Activated CD4-positive, alpha-beta T cell treated with anti-CD3 and anti-CD28 coated beads for 24 hours (primary cell): ENCODE data around the gene KCND3.

Experiments
- DNase-seq, 2 donors: peaks; one replicate each; pipeline ENCODE4 v3.0.0-alpha.2; 2020; ENCODE audit warnings: low read depth in 2 of 2

Gene KCND3

DNA sequence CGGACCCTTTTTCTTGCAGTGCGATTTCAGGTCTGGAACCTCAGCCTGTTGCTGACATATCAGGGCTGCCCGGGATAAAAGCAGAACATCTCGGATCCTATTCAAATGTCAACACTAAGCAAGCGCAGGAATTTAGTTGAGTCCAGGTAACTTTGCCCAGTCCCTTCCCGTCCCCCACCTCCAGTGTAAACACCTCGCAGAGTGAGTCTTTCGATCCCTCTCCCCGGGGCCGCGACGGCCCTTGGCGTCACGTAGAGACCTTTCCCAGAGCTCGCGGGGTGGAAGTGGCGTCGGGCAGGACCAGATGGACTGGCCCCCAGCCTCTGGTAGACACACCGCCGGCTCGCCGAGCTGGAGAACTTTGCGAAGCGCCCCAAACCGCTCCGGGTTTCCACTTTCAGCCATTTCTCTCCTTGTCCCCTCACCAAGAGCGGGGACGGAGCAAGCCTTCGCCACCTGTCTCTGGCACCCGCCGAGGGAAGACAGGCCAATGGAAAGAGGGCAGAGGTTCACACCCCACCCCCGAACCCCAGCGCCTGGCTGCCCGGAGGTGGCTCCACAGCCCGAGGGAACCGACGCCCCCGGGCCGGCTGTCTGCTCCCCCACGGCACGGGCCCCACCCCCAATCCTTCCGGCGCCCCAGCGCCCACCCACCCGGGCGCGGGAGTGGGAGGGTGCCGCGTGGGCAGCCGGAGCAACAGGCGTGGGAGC, 570 bp downstream of the KCND3 start:
- no peak for DNase-seq

DNA sequence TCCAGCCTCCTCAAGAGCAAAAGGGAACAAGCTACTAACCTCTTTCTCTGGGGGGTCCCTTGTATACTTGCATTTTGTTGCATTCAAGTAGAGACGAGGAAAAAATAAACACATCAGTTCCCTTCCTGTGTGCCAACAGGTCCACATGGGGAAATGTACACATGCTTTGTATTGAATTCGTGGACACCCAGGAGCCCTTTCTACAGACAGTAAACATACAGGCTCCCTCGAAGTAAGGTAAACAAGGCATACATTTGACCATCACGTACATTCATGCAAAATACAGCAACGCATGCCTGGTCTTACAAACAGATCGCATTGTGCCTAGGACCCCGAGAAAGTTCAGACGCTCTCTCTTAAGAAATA, 1.1 kb downstream of the KCND3 start:
- no peak for DNase-seq

DNA sequence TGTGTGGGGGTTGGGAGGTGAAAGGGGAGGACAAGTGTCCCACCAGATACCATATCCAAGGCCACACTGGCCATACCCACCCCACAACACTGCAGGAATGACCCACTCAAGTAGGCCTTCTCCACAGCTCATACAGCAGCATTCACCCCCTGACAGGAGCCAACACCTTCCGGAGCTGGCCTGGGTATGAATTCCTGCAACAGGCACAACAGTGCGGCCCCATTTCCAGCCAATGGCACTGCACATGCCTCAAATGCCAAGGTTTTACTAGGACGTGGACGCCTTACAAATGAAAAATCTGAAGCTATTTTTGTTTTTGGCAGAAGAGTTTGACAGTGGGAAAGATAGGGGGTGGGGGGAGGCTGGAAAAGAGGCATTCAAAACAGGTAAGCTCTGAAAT, 2.0 kb downstream of the KCND3 start:
- no peak for DNase-seq

GRCh38 chr1:111983500-111983899, 6.0 kb downstream of the KCND3 start:
- no peak for DNase-seq

GRCh38 chr1:111982428-111982827, 7.0 kb downstream of the KCND3 start:
- no peak for DNase-seq

DNA sequence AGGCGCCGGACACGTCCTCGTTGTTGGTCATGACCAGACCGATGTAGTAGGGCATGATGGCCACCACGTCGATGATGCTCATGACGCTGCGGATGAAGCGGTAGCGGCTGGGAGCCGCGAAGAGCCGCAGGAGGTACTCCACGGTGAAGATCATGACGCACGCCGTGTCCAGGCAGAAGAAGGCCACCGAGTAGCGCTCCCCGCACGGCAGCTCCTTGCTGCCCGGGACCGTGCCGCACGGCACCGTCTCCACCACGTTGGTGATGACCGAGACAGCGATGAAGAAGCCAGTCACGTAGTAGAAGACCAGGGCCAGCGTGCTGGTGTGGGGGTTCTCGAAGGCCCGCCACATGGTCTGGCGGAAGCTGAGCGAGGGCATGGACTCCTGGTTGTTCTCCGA, 7.6 kb downstream of the KCND3 start:
- no peak for DNase-seq

GRCh38 chr1:111981090-111981489, 8.4 kb downstream of the KCND3 start:
- DNase-seq: no peak

DNA sequence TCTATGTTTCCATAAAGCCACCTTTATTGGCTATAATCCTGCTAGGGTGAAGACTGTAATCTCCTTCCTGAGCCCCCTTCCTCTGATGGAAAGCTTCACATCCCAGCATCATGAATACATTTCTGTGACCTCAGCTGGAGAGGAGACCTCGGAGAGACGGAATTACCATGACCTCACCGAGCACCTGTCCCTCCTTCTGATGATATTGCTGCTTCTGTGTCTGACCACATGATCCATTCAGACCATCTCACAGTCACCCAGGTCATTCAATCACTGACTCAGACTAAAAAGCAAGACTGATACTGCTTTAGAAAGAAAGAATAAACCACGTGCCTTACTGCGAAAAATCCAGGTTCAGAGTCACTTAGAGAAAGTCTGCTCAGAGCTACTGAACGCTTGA, 8.8 kb downstream of the KCND3 start:
- no peak for DNase-seq

DNA sequence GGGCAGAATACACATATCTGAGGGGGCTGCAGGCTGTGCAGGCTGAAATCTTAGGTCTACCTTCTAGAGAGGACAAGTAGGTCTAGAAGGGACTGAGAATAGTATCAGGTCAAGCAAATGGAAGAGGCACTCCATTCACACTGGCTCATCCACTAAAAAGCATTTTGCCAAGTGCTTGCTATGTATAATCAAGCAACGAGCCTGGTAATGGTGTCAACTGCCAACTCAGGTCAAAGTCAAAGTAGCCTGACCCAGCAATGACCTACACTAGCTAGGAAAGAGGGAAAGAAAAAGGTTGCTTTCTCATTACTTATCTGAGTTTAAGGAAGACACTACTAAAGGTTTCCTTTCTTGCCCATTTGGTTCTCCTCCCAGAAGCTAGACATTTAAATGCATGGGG, 10.8 kb downstream of the KCND3 start:
- DNase-seq: no peak

DNA sequence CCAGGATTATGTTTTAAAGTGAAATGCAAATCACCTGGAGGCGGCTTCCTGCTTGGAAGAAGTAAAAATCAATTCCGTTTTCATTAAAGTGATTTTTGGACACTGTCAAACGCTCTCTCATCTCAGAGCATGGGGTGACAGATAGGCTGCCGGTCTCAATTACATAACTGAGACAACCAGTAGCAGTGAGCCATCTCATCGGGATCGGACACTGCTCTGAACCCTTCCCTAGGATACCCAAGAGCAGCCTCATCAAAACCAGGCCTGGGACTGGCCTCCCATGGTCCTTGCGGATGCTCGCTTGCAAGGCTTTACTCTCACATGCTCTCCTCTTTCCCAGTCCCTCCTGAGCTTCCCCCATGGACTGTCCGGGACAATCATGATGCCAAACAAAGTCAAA, 12.1 kb downstream of the KCND3 start:
- DNase-seq: no peak

DNA sequence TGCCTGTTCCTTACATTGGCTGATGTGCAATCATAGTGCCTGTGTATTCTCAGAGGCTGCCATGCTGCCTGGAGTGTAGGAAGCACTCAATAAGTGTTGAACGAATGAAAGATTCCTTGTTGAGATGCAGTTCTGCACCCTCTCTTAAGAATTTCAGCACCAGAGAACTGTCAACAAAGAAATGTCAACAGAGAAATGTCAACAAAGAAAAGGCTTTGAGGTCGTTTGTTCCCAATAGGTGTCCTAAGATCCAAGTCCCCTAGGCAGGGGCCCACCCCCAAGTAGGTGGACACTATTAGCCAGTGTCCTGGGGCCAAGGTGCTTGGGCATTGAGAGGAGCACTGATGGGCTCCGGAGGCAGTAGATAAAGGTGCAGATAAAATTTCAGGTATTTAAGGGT, 12.6 kb downstream of the KCND3 start:
- no peak for DNase-seq

- no peak for DNase-seq
Observed at GRCh38 chr1:111976332-111976731, 13.1 kb downstream of the KCND3 start.

DNA sequence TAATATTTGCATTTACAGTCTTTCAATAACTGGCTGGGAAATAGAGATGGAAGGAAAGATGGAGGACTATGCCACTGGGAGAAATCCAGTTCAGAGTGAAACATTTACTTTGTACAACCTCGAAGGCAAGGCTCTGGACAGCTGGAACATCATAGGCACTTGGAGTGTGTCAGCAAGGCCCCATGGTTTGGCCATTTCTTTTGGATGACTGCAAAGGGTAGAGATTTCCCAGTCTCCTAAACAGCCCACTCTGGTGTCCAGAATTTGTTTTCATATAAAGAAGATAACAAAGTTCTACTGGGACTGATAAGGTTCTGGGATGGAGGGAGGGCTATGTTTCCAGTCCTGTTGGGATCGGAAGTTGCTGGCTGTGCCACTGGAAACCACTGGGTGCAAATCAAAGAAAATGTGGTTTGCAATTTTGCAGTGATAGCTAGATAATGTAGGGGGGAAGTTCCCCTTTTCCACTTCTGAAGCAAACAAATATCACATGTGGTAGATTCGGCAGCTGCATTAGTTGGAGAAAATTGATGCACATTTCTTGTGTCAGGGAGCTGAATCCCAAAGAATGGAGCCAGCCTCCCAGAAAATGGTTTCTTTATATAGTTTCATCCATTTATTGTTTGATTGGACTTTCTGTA, 16.2 kb downstream of the KCND3 start:
- no peak for DNase-seq

DNA sequence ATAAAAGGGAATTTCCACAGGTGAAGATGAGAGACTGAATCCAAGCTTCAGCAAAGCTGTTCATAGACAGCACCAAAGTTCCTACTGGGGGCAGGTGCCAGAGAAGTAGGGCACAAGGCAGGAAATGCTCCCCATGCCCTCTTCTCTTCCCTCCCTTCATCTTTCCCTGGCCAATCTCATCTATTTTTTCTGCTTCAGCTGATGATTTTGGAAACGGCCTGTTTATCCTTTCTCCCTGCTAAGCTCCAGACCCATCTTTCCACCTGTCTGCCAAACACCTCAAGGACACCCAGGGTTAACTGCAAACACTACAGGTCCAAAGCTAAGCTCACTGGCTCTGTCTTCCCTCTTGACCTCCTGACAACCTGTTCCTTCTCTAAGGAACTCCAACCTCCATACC, 18.1 kb downstream of the KCND3 start:
- DNase-seq: no peak

- DNase-seq: no peak
Observed at GRCh38 chr1:111968511-111968910, 21.0 kb downstream of the KCND3 start.

GRCh38 chr1:111967886-111968285, 21.6 kb downstream of the KCND3 start:
- no peak for DNase-seq

- no peak for DNase-seq
Observed at GRCh38 chr1:111967067-111967690, 22.3 kb downstream of the KCND3 start.

DNA sequence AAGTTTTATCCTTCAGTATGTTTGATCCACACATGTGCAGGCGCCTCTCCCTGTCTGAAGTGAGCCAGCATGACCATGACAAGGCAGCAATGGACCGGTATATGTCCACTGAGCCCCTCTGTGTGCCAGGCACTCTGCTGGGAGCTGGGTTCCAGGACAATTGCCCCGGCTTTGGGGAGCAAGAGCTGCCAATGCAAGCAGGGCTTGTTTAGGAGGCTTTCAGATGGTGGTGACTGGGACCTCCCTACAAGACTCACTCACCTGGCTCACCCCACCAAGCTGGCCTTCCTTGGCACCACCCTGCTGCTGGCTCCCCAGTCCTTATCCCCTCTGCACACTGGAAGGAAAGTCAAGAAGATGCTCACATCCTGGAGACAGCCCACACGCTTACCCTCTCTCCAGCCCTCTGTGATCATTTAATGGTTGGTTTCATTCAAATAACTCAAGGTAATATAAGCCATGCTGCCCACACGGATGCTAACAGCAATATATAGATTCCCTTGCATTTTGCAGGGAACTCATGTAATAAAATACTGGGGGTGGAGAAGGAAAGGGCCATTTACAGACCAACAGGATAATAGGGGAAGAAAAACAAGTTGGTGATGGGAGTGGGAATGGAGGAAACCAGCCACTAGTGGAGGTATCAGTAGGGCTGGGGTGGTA, 23.6 kb downstream of the KCND3 start:
- no peak for DNase-seq

- no peak for DNase-seq
Observed at GRCh38 chr1:111963985-111964738, 25.3 kb downstream of the KCND3 start.

GRCh38 chr1:111961773-111962565, 27.5 kb downstream of the KCND3 start:
- DNase-seq: no peak

- no peak for DNase-seq
Observed at GRCh38 chr1:111961016-111961415, 28.5 kb downstream of the KCND3 start.
